D721Med (cell line): ENCODE results near the gene ZNF500.

ENCODE experiments used
- DNase-seq: peaks from one replicate; pipeline ENCODE4 v3.0.0; 2011; ENCODE audit warnings: low spot score; ENCODE audit not compliant: insufficient read length
- FAIRE-seq: peaks from 2 replicates; lab custom pipeline; 2011; peaks lifted over from hg19 to GRCh38; lab: Jason Lieb, UNC
- CTCF ChIP-seq: IDR thresholded peaks from 2 replicates; pipeline ENCODE4 v1.5.1; 2012; ENCODE audit warnings: mild to moderate bottlenecking, control low read depth; ENCODE audit not compliant: insufficient read depth; ENCODE audit errors: missing control alignments

The ZNF500 gene

GRCh38 chr16:4733747-4734062 lies 33.3 kb downstream of the ZNF500 start:
- no peak for TF ChIP-seq CTCF
- DNase-seq (no peak), FAIRE-seq (no peak)

GRCh38 chr16:4733211-4733742 lies 33.7 kb downstream of the ZNF500 start:
- no peak for DNase-seq

GRCh38 chr16:4729876-4730275 lies 37.1 kb downstream of the ZNF500 start:
- no peak for TF ChIP-seq CTCF
- no peak for DNase-seq
- FAIRE-seq = no peak

More at GRCh38 chr16:4733211-4733742, 33.7 kb downstream of the ZNF500 start:
- TF ChIP-seq CTCF = no peak
- FAIRE-seq = no peak

GRCh38 chr16:4728676-4729075 lies 38.3 kb downstream of the ZNF500 start:
- DNase-seq = no peak
- no peak for FAIRE-seq
- TF ChIP-seq CTCF = no peak

GRCh38 chr16:4726616-4727015 lies 40.3 kb downstream of the ZNF500 start:
- FAIRE-seq = no peak
- DNase-seq = no peak
- no peak for TF ChIP-seq CTCF

GRCh38 chr16:4724661-4725270 lies 42.2 kb downstream of the ZNF500 start:
- no peak for TF ChIP-seq CTCF
- FAIRE-seq (no peak), DNase-seq (no peak)

GRCh38 chr16:4723071-4723767 lies 43.7 kb downstream of the ZNF500 start:
- FAIRE-seq (no peak), DNase-seq (no peak)
- TF ChIP-seq CTCF = no peak
